Ishikawa (cell line): ENCODE results near the gene PRPF18.
A peak's percentile ranks its signal among the peaks of the same experiment; 100 is the strongest.

ENCODE experiments used
- CEBPB ChIP-seq: IDR thresholded peaks from 2 replicates; pipeline ENCODE4 v1.6.1; 2012
- CREB1 ChIP-seq: IDR thresholded peaks from 2 replicates; pipeline ENCODE4 v1.6.1; 2012; ENCODE audit warnings: low read depth
- EGR1 ChIP-seq: IDR thresholded peaks from 2 replicates; pipeline ENCODE4 v1.6.1; 2012
- EP300 ChIP-seq: IDR thresholded peaks from 2 replicates; pipeline ENCODE4 v1.6.1; 2012; ENCODE audit warnings: borderline replicate concordance
- FOXM1 ChIP-seq: IDR thresholded peaks from 2 replicates; pipeline ENCODE4 v1.6.1; 2012; ENCODE audit warnings: low read depth, borderline replicate concordance
- NFIC ChIP-seq: IDR thresholded peaks from 2 replicates; pipeline ENCODE4 v1.6.1; 2012
- RAD21 ChIP-seq: IDR thresholded peaks from 2 replicates; pipeline ENCODE4 v1.6.1; 2012; ENCODE audit warnings: low read depth
- TAF1 ChIP-seq: IDR thresholded peaks from 2 replicates; pipeline ENCODE4 v1.6.1; 2012; ENCODE audit warnings: low read depth, mild to moderate bottlenecking
- TCF12 ChIP-seq: IDR thresholded peaks from 2 replicates; pipeline ENCODE4 v1.6.1; 2012; ENCODE audit warnings: low read depth
- TEAD4 ChIP-seq: IDR thresholded peaks from 2 replicates; pipeline ENCODE4 v1.6.1; 2012
- YY1 ChIP-seq: IDR thresholded peaks from 2 replicates; pipeline ENCODE4 v1.6.1; 2012; ENCODE audit warnings: low read depth
- ZBTB7A ChIP-seq: IDR thresholded peaks from 2 replicates; pipeline ENCODE4 v1.6.1; 2012; ENCODE audit warnings: low read depth
- TF ChIP-seq, protein P1 (sequence below): IDR thresholded peaks from 2 replicates; pipeline ENCODE4 v1.6.1; 2012
- TF ChIP-seq, protein P2 (sequence below): IDR thresholded peaks from 2 replicates; pipeline ENCODE4 v1.6.1; 2012
- TF ChIP-seq, protein P3 (sequence below): IDR thresholded peaks from 2 replicates; pipeline ENCODE4 v1.6.1; 2012; ENCODE audit warnings: low read depth, mild to moderate bottlenecking

The PRPF18 gene

DNA sequence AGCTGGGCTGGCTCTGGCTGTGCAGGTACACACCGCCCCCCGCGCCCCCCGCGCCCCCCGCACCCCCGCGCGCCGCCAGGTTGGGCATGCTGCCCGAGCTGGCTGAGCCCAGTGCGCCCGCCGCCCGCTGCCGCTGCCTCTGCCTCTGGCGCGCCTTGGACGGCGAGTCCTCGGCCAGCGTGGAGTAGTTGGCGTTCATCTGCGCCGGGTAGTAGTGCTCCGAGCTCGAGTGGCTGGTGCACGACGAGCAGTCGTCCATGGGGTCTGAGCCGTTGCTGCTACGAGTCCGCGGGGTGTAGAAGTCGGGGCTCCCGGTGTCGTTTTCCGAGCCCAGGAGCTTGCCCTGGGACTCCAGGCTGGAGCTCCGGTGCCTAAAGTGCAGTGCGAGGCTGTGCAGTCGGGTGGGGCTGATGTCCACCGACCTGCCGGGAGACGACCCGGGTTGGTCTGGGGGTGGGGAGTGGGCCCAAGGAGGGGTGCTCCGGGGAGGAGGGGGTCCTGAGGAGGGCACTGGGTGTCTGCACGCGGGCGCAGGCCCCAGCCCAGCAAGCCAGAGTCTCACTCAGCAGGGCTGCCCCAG lies 70.4 kb downstream of the PRPF18 start:
- TF ChIP-seq YY1 (no peak), ZBTB7A (no peak), TAF1 (no peak), NFIC (no peak)

DNA sequence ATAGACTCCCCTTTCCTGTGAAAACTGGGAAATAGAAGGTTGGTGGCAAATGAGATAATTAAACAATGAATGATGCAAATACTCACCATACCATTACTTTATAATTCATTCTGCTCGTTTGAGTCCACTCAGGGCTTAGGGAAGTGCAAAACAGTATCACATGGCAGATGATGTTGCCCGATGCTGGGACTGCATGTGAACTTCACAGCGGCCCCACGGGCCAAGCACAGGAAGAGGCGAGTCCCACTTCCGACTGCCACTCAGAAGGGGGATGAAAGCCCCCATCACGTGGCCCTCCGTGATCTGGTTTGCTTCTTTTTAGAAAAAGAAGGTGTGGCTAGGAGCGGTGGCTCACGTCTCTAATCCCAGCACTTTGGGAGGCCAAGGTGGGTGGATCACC lies 71.5 kb downstream of the PRPF18 start:
- TF ChIP-seq, protein P1, sequence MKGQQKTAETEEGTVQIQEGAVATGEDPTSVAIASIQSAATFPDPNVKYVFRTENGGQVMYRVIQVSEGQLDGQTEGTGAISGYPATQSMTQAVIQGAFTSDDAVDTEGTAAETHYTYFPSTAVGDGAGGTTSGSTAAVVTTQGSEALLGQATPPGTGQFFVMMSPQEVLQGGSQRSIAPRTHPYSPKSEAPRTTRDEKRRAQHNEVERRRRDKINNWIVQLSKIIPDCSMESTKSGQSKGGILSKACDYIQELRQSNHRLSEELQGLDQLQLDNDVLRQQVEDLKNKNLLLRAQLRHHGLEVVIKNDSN: no peak
- no peak for TF ChIP-seq EGR1
- no peak for TF ChIP-seq NFIC
- TF ChIP-seq, protein P2, sequence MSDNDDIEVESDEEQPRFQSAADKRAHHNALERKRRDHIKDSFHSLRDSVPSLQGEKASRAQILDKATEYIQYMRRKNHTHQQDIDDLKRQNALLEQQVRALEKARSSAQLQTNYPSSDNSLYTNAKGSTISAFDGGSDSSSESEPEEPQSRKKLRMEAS: no peak
- no peak for TF ChIP-seq TCF12
- TF ChIP-seq CREB1: no peak
- TF ChIP-seq FOXM1: no peak
- TF ChIP-seq YY1: no peak
- no peak for TF ChIP-seq RAD21
- TF ChIP-seq EP300: no peak
- TF ChIP-seq TEAD4: no peak
- TF ChIP-seq, protein P3, sequence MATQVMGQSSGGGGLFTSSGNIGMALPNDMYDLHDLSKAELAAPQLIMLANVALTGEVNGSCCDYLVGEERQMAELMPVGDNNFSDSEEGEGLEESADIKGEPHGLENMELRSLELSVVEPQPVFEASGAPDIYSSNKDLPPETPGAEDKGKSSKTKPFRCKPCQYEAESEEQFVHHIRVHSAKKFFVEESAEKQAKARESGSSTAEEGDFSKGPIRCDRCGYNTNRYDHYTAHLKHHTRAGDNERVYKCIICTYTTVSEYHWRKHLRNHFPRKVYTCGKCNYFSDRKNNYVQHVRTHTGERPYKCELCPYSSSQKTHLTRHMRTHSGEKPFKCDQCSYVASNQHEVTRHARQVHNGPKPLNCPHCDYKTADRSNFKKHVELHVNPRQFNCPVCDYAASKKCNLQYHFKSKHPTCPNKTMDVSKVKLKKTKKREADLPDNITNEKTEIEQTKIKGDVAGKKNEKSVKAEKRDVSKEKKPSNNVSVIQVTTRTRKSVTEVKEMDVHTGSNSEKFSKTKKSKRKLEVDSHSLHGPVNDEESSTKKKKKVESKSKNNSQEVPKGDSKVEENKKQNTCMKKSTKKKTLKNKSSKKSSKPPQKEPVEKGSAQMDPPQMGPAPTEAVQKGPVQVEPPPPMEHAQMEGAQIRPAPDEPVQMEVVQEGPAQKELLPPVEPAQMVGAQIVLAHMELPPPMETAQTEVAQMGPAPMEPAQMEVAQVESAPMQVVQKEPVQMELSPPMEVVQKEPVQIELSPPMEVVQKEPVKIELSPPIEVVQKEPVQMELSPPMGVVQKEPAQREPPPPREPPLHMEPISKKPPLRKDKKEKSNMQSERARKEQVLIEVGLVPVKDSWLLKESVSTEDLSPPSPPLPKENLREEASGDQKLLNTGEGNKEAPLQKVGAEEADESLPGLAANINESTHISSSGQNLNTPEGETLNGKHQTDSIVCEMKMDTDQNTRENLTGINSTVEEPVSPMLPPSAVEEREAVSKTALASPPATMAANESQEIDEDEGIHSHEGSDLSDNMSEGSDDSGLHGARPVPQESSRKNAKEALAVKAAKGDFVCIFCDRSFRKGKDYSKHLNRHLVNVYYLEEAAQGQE: no peak
- TF ChIP-seq TAF1: no peak
- no peak for TF ChIP-seq ZBTB7A
- TF ChIP-seq CEBPB: no peak

DNA sequence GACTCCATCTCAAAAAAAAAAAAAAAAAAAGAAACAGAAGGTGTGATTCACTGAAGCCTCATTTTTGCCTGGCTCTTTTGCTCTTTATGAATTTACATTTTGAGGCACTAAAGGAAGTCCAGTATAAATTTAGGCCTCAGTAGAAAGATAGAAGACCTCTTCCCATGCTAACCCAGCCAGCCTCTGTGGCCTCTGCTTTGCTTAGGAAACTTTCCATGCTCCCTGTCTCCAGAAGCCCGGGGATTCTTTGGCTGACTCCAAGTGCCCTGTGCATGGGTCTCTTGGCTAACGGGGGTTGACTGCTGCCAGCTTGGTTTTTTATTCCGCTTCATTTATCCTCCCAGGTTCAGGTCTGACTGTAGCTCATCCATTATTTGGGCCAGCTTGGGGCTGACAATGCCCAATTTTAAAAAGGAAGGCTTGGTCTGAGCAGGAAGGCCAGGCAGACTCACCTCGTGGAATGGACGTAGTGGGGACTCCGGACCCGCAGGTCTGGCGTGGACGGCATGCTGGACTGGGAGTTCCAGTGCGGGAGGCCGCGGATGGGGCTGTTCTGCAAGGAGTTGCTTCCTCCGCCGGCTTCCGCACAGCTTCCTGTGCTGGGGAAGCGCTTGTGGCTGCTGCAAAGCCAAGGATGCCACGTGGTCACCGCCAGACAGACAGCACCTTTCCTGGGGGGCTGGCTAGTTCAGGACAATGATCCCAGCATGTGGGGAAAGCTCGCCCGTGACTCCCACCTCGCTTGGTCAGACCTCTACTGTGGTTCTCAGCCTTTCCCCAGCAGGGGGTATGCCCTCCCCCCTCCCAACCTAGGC lies 72.3 kb downstream of the PRPF18 start:
- TF ChIP-seq EP300 (no peak), EGR1 (no peak), TAF1 (no peak), YY1 (no peak)
- TF ChIP-seq, protein P1: no peak
- TF ChIP-seq, protein P2: no peak
- TF ChIP-seq, protein P3: no peak

DNA sequence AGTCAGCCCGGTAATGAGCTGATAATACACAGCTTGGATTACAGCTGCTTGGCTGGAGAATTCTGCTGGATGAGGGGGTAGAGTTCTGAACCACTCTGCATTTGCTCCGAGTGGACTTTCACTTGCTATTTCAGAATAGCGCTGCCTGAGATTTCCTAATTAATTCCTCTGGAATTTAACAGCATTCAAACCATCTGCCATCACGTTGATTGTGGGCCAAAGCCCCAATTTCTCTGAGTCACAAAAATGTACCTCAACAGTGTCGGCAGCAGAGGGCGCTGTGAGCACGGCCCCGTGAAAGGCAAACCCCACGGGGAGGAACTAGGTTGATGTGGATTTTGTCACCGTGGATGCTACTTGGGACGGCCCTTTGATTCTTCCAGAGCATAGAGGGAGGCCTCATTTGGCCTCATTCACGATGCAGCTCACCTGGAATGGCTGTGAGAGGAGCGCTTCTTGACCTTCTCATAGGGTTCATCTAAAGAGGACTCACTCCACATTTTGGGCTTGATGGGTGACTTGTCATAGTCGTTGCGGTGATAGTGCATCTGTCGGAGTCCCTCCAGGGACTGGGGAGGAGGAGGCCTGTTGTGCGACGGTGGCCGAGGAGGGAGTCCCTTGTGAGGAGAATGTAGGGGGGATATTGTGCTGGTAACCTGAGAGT lies 73.3 kb downstream of the PRPF18 start:
- TF ChIP-seq TEAD4 (no peak), RAD21 (peak; percentile 91)

DNA sequence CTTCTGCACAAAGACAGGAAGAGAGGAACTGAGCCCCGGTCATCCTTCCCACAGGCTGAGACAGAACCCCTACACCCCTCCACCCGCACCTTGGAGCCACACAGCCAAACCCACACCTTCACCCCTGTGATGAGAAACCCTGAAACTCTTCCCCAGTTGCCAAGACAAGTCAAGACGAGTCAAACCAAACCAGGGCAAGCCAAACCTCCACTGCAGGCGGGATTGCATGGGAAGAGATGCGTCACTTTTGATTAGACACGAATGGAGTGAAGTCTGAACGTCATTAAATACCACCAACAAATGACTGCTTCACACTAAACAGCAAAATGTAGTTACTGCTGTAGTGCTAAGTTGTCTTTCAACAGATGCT lies 73.8 kb downstream of the PRPF18 start:
- TF ChIP-seq EP300: no peak
- TF ChIP-seq RAD21: no peak
- TF ChIP-seq TEAD4: no peak
- TF ChIP-seq, protein P1: no peak
- TF ChIP-seq TCF12: no peak
- TF ChIP-seq EGR1: no peak
- TF ChIP-seq, protein P3: no peak
- TF ChIP-seq FOXM1: no peak
- TF ChIP-seq ZBTB7A: no peak
- TF ChIP-seq CEBPB: no peak
- TF ChIP-seq CREB1: no peak
- no peak for TF ChIP-seq TAF1
- no peak for TF ChIP-seq YY1
- TF ChIP-seq NFIC: no peak
